GM19240 (cell line): ENCODE results near the gene ZNF483.
"Not testable (repeated sequence)": the region's sequence is repeated elsewhere in the genome, so short reads cannot be mapped to it uniquely, and the experiment has no call there.

Experiments used
- DNase-seq: peaks from one replicate; pipeline ENCODE4 v3.0.0; 2011; ENCODE audit warnings: low spot score; ENCODE audit not compliant: insufficient read length

Gene ZNF483

GRCh38 chr9:111525056-111525977 lies at the start of gene ZNF483:
TSS of gene ZNF483 (plus strand) at chr9:111525179. CDS start at chr9:111527396, 2,217 bp downstream.
- DNase-seq = no peak

- DNase-seq = no peak
These were observed 49.8 kb upstream of the ZNF483 start for GRCh38 chr9:111475195-111475594.

GRCh38 chr9:111477677-111478076 lies 47.3 kb upstream of the ZNF483 start:
- DNase-seq = no peak

DNA sequence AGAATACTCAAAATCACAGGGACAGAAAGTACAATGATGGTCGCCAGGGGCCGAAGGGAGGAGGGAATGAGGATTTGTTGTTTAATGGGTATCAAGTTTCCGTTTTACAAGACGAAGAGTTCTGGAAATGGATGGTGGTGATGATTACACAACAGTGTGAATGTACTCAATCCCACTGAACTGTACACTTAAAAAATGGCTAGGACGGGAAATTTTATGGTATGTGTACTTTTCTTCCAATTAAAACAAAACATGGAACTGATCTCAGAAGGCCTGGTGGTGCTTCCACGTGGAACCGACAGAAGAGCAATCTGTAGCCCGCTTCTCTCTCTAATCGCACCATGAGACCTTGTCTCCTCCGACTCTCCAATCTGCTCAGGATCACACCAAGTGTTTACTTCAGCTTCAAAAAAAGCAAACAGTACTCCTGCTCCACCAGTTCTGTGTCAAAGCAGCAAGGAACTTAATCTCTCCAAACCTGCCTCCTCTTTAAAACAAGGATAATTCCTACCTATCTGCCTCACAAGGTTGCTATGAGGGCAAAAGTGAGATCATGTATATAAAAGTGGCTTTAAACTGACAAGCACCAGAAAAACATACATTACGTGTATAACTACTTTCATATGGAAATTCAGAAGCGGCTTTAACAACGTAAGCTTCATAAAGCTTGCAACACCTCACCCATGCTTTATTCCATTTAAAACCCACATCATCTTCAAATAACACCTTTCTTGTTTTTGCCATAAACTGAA lies 42.9 kb upstream of the ZNF483 start:
- DNase-seq = no peak

DNA sequence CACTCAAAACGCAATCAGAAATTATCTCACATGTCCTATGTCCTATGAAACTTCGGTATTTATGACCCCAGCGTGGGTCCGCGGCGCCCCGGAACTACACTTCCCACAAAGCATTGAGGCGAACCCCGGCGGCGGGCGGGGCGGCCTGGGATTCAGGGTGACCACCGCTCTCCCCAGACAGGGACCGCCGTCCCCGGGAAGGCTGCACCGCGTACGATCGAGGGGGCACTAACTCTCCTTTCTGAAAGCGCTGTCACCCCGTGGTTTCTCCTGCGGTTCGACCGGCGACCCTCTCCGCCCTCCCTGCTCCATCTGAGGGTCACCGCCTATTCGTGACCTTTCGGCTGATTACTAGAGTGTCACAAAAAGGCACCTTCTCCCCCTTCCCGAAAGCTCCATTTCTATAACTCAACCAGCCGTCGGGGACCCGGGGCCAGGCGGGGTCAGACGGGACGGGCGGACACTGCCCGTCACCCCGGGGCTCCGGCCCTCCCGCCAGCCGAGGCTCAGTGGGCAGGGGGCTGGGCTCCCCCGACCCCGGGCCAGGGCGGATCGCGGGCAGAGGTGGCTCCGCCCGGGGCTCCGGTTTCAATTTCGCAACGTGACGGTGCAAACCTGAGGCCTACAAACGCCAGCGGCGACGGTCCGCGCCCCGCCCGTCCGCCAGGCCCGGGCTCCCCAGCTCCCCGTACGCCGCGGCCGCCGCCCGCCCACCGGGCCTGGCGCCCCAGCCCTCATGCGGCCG lies 42.1 kb upstream of the ZNF483 start:
- peak; percentile 44 for DNase-seq

GRCh38 chr9:111483439-111483857 lies 41.5 kb upstream of the ZNF483 start:
- peak; percentile 34 for DNase-seq

GRCh38 chr9:111483858-111484571 lies 41.0 kb upstream of the ZNF483 start, which contains the start of gene ECPAS:
TSS of gene ECPAS (minus strand) at chr9:111484383. CDS start at chr9:111472918, 11,465 bp downstream.
- DNase-seq = peak; percentile 72

DNA sequence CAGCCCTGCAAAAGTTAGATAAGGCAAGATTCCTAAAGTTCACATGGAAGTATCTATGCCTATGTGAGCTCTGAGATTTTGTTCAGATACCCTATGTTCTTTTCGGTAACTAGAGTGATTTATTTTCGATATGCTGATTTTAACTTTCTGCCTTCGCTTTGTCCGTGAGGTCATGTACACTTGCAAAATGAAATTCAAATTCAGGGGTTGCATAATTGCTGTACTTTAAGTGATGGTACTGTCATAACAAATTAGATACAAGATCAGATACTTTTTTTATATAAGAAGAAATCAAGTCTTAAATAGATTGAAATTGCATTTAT lies 40.4 kb upstream of the ZNF483 start:
- no peak for DNase-seq

- DNase-seq = not testable (repeated sequence)
These were observed 27.8 kb upstream of the ZNF483 start for GRCh38 chr9:111497196-111497595.

- no peak for DNase-seq
These were observed 23.9 kb upstream of the ZNF483 start for GRCh38 chr9:111501005-111501562.

GRCh38 chr9:111501648-111502047 lies 23.3 kb upstream of the ZNF483 start:
- no peak for DNase-seq

- DNase-seq = no peak
These were observed 22.5 kb upstream of the ZNF483 start for GRCh38 chr9:111502506-111502905.

GRCh38 chr9:111511581-111511980 lies 13.4 kb upstream of the ZNF483 start:
- not testable (repeated sequence) for DNase-seq

DNA sequence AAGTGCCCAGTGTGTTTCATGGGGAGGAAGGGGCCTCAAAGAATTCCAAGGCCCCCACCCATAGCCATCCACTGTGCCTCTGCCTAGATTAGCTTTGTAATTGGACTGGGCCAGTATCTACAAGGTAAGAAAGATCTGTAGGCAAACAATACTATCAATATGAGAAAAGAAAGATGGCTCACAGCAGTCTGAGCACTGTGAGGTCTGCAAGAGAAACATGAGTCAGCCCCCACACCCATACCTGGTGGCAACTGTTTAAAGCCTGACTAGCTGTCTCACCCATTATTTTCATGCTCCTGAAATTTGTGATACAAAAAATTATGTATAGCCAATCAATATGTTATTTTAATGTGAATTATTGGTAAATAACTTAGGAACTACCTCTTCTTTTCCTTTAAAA lies 10.0 kb upstream of the ZNF483 start:
- no peak for DNase-seq

DNA sequence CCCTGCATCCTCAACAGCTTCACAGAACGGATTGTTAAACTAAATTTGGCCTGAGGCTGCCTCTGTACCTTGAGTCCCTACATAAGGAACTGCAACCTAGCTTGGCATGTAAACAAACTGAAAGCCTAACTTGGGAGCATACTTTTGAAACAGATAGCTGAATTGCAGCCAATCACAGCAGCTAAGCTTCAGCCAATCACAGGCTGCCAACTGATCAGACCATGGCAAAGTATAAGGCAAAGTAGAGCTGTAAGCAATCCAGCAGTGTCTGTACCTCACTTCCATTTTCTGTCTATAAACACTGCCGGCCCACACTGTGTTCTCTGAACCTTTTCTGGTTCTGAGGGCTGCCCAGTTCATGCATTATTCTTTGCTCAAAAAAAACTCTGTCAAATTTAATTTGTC lies 8.9 kb upstream of the ZNF483 start:
- no peak for DNase-seq

DNA sequence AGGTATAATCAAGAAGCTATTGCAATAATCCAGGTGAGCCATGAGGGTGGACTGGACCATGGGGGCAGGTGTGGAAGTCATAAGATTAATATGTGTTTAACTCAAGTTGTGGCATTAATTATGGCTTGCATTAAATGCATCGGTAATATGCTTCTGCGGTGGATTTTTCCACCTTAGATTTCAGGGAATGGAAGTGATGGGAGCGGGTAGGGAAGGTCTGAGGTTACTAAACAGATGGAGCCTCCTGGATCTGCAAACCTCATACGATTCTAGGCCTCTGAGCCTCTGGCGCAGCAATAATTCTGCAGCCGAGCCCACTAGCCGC lies 286 bp upstream of the ZNF483 start:
- no peak for DNase-seq

DNA sequence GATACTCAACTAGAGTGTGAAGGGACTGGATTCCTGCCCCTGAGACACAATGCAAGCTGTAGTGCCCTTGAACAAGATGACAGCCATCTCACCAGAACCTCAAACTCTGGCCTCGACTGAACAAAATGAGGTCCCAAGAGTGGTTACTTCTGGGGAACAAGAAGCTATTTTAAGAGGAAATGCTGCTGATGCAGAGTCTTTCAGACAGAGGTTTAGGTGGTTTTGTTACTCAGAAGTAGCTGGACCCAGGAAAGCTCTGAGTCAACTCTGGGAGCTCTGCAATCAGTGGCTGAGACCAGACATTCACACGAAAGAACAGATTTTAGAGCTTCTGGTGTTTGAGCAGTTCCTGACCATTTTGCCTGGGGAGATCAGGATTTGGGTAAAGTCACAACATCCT lies 2.4 kb downstream of the ZNF483 start:
- no peak for DNase-seq

- no peak for DNase-seq
These were observed 4.8 kb downstream of the ZNF483 start for GRCh38 chr9:111529787-111530186.

DNA sequence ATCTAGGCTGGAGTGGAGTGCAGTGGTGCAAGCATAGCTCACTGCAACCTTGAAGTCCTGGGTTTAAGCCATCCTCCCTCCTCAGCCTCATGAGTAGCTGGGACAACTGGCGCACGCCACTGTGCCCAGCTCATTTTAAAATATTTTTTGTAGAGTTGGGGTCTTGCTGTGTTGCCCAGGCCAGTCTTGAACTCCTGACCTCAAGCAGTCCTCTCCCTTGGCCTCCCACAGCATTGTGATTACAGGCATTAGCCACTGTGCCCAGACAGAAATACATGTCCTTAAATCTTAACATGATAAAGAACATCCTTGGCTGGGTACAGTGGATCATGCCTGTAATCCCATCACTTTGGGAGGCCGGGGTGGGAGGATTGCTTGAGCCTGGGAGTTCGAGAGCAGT lies 6.7 kb downstream of the ZNF483 start:
- no peak for DNase-seq

DNA sequence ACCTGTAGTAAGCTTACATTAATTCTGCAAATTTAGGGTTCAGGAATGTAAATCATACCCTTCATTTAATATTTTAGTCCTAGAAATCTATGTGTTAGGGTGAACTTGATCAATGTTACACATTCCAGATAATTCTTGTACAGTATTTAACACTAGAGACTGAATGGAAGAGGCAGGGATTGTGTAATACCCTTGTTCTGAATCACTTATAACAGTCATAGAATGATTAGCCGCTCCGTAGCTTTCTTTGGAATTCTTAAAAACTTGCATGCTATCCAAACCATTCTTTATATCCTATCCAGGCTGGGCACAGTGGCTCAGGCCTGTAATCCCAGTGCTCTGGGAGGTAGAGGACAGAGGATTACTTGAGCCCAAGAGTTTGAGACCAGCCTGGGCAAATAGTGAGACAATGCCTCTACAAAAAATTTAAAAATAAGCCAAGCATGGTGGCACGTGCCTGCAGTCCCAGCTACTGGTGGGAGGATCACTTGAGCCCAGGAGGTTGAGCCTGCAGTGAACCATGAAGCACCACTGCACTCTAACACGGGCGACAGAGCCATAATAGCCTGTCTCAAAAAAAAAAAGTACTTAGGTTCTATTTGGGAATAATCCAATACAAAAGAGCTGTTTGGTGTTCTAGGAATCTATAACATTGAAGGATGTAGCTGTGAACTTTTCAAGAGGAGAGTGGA lies 8.3 kb downstream of the ZNF483 start:
- DNase-seq = no peak
